CD4-positive, alpha-beta T cell (primary cell): ENCODE data around the gene ADAM22. TPM values are rescaled to one million over a fixed set of nuclear protein-coding genes. Genes with fewer than 3 reads are reported as not detected.

Experiments used
- ATAC-seq: fragments of 200-7000 bp; cut with Tn5 transposase; one replicate; pipeline ENCODE4 v1.10.0; 2022; ENCODE audit warnings: mild to moderate bottlenecking; ENCODE audit not compliant: poor library complexity
- CTCF ChIA-PET: fragments of 350-600 bp; sonication (Branson Sonifier 250); formaldehyde crosslinking; loops from one replicate; lab custom pipeline; 2021; ENCODE audit warnings: antibody characterized with exemption, inconsistent platforms; lab: Charles Lee
- POLR2A ChIA-PET: fragments of 350-600 bp; sonication (Branson Sonifier 250); formaldehyde crosslinking; loops from one replicate; lab custom pipeline; 2021; ENCODE audit warnings: antibody characterized with exemption, inconsistent platforms; lab: Charles Lee
- DNase-seq, 14 experiments: peaks; one replicate each; pipeline ENCODE4 v3.0.0-alpha.2; 2013 to 2020; ENCODE audit warnings: mixed read lengths in 2 of 14
- H3K27ac ChIP-seq, 2 donors: one replicate each; pipeline versions ENCODE4 v1.5.1 to v1.7.0; 2013; ENCODE audit warnings: low read length in 2 of 2, low read depth in 1 of 2, mild to moderate bottlenecking in 1 of 2
- H3K27me3 ChIP-seq, 2 experiments: 1 replicate in 1 of 2; 2 replicates in 1 of 2; pipeline versions ENCODE4 v1.6.1 to v1.7.0; 2013; ENCODE audit warnings: low read length in 2 of 2, control low read depth in 1 of 2, mild to moderate bottlenecking in 1 of 2, moderate library complexity in 1 of 2; ENCODE audit not compliant: insufficient read depth in 2 of 2, control insufficient read depth in 1 of 2
- H3K36me3 ChIP-seq: one replicate; pipeline ENCODE4 v1.6.1; 2013; ENCODE audit warnings: low read length, control low read depth; ENCODE audit not compliant: insufficient read depth
- H3K4me1 ChIP-seq: one replicate; pipeline ENCODE4 v1.6.1; 2013; ENCODE audit warnings: low read length, control low read depth; ENCODE audit not compliant: insufficient read depth
- H3K4me3 ChIP-seq: one replicate; pipeline ENCODE4 v1.5.1; 2013; ENCODE audit warnings: mild to moderate bottlenecking, low read length, moderate library complexity
- H3K9me3 ChIP-seq, 2 experiments: 1 replicate in 1 of 2; 2 replicates in 1 of 2; pipeline versions ENCODE4 v1.6.1 to v1.7.0; 2013; ENCODE audit warnings: low read length in 2 of 2, mild to moderate bottlenecking in 2 of 2, control low read depth in 1 of 2, moderate library complexity in 1 of 2; ENCODE audit not compliant: control insufficient read depth in 1 of 2, insufficient read depth in 1 of 2
- H3K27ac Mint-ChIP-seq: one replicate; pipeline ENCODE4 v1.8.0; 2020; ENCODE audit warnings: mixed read lengths
- H3K27me3 Mint-ChIP-seq: one replicate; pipeline ENCODE4 v1.8.0; 2021; ENCODE audit warnings: mixed read lengths
- H3K36me3 Mint-ChIP-seq: one replicate; pipeline ENCODE4 v1.8.0; 2021; ENCODE audit warnings: low read depth, mixed read lengths
- H3K4me1 Mint-ChIP-seq: one replicate; pipeline ENCODE4 v1.8.0; 2021; ENCODE audit warnings: low read depth, mixed read lengths
- H3K4me3 Mint-ChIP-seq: one replicate; pipeline ENCODE4 v1.8.0; 2020; ENCODE audit warnings: mild to moderate bottlenecking, mixed read lengths
- H3K9me3 Mint-ChIP-seq: one replicate; pipeline ENCODE4 v1.8.0; 2020; ENCODE audit warnings: mixed read lengths
- intact Hi-C, 2 experiments: fragments of 100-400 bp; cut with DNase I in 1 of 2; cut with micrococcal nuclease in 1 of 2; formaldehyde crosslinking; loops; one replicate each; pipeline versions ENCODE4 v1.15.1 to v1.9.0; 2023 to 2025; cut with DNase I, micrococcal nuclease
- total RNA-seq, 174 experiments: library from RNA in 2 of 174; stranded (reverse) in 2 of 174; gene quantifications; one replicate each; pipeline ENCODE4 v1.2.3 and lab custom pipeline; 2021 to 2026
- TF ChIP-seq, protein P1 (sequence below): fragments of 200-600 bp; IDR thresholded peaks from one replicate; pipeline ENCODE4 v1.8.0; 2022; ENCODE audit warnings: antibody characterized with exemption, mild to moderate bottlenecking

The ADAM22 gene
- total RNA-seq, 2 experiments from 2014 or later: 0.60 to 0.64 TPM

GRCh38 chr7:88140947-88141346 lies 206.9 kb downstream of the ADAM22 start:
- TF ChIP-seq, protein P1, sequence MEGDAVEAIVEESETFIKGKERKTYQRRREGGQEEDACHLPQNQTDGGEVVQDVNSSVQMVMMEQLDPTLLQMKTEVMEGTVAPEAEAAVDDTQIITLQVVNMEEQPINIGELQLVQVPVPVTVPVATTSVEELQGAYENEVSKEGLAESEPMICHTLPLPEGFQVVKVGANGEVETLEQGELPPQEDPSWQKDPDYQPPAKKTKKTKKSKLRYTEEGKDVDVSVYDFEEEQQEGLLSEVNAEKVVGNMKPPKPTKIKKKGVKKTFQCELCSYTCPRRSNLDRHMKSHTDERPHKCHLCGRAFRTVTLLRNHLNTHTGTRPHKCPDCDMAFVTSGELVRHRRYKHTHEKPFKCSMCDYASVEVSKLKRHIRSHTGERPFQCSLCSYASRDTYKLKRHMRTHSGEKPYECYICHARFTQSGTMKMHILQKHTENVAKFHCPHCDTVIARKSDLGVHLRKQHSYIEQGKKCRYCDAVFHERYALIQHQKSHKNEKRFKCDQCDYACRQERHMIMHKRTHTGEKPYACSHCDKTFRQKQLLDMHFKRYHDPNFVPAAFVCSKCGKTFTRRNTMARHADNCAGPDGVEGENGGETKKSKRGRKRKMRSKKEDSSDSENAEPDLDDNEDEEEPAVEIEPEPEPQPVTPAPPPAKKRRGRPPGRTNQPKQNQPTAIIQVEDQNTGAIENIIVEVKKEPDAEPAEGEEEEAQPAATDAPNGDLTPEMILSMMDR: no peak
- ChIA-PET CTCF (no interaction called here), POLR2A (no interaction called here)
- Mint-ChIP-seq H3K4me3 (no peak overlapping the region), H3K36me3 (peaks cover 3% of the 10 kb centered on the region), H3K4me1 (no peaks in the 10 kb centered on the region), H3K27me3 (no peaks in the 10 kb centered on the region), H3K9me3 (no peaks in the 10 kb centered on the region), H3K27ac (no peak overlapping the region)
- Histone ChIP-seq H3K4me1 (no peaks in the 10 kb centered on the region), H3K36me3 (no peaks in the 10 kb centered on the region), H3K9me3 (no peaks in the 10 kb centered on the region), H3K27me3 (no peaks in the 10 kb centered on the region), H3K4me3 (no peak overlapping the region), H3K27ac (no peak overlapping the region)
- intact Hi-C loops: no loop called here
- DNase-seq (no peak), ATAC-seq (no peak)

- Mint-ChIP-seq H3K36me3 (peaks cover 5% of the 10 kb centered on the region), H3K27me3 (no peaks in the 10 kb centered on the region), H3K9me3 (no peaks in the 10 kb centered on the region), H3K4me3 (no peak overlapping the region), H3K4me1 (no peaks in the 10 kb centered on the region), H3K27ac (no peak overlapping the region)
- H3K27me3 ChIP-seq: no peaks in the 10 kb centered on the region
- no peak for ATAC-seq
- H3K4me3 ChIP-seq: no peak overlapping the region
- TF ChIP-seq, protein P1: no peak
- POLR2A ChIA-PET: no interaction called here
- no peaks in the 10 kb centered on the region for H3K4me1 ChIP-seq
- CTCF ChIA-PET: no interaction called here
- H3K9me3 ChIP-seq: no peaks in the 10 kb centered on the region
- intact Hi-C loops: no loop called here
- H3K36me3 ChIP-seq: no peaks in the 10 kb centered on the region
- no peak for DNase-seq
- H3K27ac ChIP-seq: no peak overlapping the region
Observed at GRCh38 chr7:88141479-88141878, 207.4 kb downstream of the ADAM22 start.

GRCh38 chr7:88141953-88142352 lies 207.9 kb downstream of the ADAM22 start:
- ChIA-PET CTCF (no interaction called here), POLR2A (no interaction called here)
- H3K27me3 Mint-ChIP-seq: no peaks in the 10 kb centered on the region
- no peak overlapping the region for H3K27ac ChIP-seq
- no peak for DNase-seq
- H3K4me3 Mint-ChIP-seq: no peak overlapping the region
- no peak overlapping the region for H3K4me3 ChIP-seq
- TF ChIP-seq, protein P1: no peak
- H3K27ac Mint-ChIP-seq: no peak overlapping the region
- peaks cover 5% of the 10 kb centered on the region for H3K36me3 Mint-ChIP-seq
- H3K36me3 ChIP-seq: no peaks in the 10 kb centered on the region
- H3K4me1 Mint-ChIP-seq: no peaks in the 10 kb centered on the region
- H3K4me1 ChIP-seq: no peaks in the 10 kb centered on the region
- intact Hi-C loops: no loop called here
- H3K9me3 ChIP-seq: no peaks in the 10 kb centered on the region
- no peaks in the 10 kb centered on the region for H3K27me3 ChIP-seq
- H3K9me3 Mint-ChIP-seq: no peaks in the 10 kb centered on the region
- ATAC-seq: no peak
